Activated CD4-positive, alpha-beta T cell treated with anti-CD3 and anti-CD28 coated beads, Interleukin-2, amount 10 ng/mL, durations not matched to agents 24 days and 14 days (primary cell): ENCODE measurements around the gene LIN7C. TPM values are rescaled to one million over a fixed set of nuclear protein-coding genes. Genes with fewer than 3 reads are reported as not detected.

Experiments
- total RNA-seq: library from RNA; stranded (reverse); gene quantifications from 2 replicates; pipeline ENCODE4 v1.2.3, GENCODE V29; 2022

Gene LIN7C
- total RNA-seq, 1 donor from 2014 or later = 36.4 TPM

Other genes with a start within 250 kb of the LIN7C start
- gene CCDC34, start 143.6 kb downstream of the LIN7C start, total RNA-seq = 10.1 and 12.7 TPM in 2 replicates
- not detected in 2 replicates for gene LGR4, start 34.0 kb downstream of the LIN7C start, total RNA-seq
- not detected in 2 replicates for gene BDNF, start 193.7 kb upstream of the LIN7C start, total RNA-seq